RCC 7860 (cell line): ENCODE data around the gene ZNF146.
"Not testable (repeated sequence)": the region's sequence is repeated elsewhere in the genome, so short reads cannot be mapped to it uniquely, and the experiment has no call there.

ENCODE experiments used
- DNase-seq: peaks from one replicate; pipeline ENCODE4 v3.0.0-alpha.2; 2015; ENCODE audit warnings: low spot score
- FAIRE-seq: peaks from 2 replicates; lab custom pipeline; 2012; peaks lifted over from hg19 to GRCh38; lab: Jason Lieb, UNC

ZNF146 gene

GRCh38 chr19:36268591-36268990 is 53.7 kb downstream of the ZNF146 start:
- not testable (repeated sequence) for DNase-seq, FAIRE-seq

GRCh38 chr19:36269295-36269694 is 54.4 kb downstream of the ZNF146 start:
- FAIRE-seq, DNase-seq: not testable (repeated sequence)
